ENCODE data around the gene FTCD.
"Not testable (repeated sequence)": the region's sequence is repeated elsewhere in the genome, so short reads cannot be mapped to it uniquely, and the experiment has no call there.

FTCD gene

DNA sequence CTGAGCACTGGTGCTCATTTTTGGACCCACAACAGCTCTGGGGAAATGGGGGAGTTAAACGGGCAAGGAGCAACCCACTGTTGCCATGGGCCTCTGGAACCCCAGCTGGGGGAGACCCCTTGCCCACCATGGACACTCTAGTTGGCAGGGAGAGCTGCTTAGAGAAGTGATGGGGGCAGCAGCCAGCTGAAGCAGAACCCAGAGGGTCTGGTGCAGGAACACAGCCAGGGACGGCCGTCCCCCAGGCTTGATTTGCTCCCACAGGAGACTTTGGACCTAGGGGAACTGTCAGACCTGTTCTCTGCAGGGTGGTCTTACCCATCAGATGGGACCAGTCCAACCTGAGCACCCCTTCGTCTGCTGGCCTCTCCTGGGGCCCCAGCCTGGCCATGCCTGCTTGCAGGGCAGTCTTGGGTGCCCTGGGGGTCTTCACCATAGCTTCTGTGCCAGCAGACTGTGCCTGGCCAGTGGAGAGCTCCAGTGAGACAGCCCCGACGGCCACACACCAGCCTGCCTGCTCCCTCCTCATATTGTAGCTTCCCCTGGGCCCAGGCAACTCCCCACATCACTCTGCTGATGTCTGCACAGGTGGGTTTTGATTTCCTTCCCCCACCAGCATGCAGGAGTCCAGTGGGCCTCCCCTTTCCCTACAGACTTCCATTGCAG, 17.6 kb upstream of the FTCD start:
- no peak for FAIRE-seq
- no peak for DNase-seq (ENCODE audit: extremely low spot score, insufficient read length, low read depth)

DNA sequence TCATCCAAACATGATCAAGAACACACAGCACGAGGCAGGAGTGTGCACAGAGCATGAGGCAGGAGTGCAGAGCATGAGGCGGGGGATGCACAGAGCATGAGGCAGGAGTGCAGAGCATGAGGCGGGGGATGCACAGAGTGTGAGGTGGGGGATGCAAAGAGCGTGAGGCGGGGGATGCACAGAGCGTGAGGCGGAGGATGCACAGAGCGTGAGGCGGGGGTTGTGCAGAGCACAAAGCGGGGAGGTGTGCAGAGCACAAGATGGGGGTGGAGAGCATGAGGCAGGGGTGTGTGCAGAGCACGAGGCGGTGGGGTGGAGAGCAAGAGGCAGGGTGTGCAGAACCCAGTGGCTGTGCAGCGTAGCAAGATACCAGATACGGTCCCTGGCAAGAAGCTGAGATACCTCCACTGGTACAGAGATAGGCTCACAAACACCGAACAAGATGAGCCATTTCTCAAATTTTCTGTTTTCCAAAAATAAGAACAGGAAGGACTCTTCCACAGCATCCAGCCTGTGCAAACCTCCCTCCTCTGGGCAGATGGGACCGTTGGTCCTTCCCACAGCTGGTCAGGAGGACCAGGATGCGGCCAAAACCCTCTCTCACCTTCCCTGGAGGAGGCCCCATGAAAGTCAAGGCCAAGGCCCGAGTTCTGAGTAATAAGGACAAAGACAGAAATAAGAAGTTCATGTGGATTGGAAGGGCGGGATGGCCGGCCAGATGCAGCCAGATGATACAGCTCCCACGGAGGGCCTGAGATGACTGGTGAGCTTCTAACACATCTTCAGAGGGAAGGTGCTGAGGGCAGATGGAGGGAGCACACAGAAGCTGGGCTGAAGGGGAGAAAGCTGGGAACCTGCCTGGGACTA, 16.9 kb upstream of the FTCD start:
- no peak for DNase-seq (ENCODE audit: extremely low spot score, insufficient read length, low read depth)
- no peak for FAIRE-seq

DNA sequence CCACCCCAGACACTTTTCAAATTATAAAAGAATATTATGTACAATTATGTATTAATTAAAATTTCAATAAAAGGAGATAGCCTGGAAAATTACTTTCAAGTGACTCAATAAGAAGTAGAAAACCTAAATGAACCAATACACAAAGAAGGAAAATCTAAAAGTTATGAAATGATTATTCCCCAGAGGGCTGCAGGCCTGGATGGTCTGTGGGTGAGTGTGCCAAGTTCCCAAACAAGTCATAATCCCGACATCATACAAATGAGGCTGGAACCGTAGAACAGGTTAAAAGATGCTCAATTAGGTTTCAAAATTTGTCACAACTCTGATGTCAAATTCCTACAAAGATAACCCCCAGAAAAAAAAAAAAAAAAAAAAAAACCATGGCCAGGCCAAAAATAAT, 16.2 kb upstream of the FTCD start:
- no peak for DNase-seq (ENCODE audit: extremely low spot score, insufficient read length, low read depth)
- FAIRE-seq, result no peak

DNA sequence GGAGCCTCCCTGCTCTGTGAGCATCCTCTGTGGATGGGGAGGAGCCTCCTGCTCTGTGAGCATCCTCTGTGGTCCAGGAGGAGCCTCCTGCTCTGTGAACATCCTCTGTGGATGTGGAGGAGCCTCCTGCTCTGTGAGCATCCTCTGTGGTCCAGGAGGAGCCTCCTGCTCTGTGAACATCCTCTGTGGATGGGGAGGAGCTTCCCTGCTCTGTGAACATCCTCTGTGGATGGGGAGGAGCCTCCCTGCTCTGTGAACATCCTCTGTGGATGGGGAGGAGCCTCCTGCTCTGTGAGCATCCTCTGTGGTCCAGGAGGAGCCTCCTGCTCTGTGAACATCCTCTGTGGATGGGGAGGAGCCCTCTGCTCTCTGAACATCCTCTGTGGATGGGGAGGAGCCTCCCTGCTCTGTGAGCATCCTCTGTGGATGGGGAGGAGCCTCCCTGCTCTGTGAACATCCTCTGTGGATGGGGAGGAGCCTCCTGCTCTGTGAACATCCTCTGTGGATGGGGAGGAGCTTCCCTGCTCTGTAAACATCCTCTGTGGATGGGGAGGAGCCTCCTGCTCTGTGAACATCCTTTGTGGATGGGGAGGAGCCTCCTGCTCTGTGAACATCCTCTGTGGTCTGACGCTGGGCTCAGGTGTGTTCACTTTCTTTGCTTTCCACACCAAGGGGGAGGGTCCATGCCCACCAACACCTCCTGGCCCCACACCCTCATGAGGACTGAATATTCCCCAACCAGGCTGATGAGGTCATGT, 15.2 kb upstream of the FTCD start:
- DNase-seq (ENCODE audit: extremely low spot score, insufficient read length, low read depth); FAIRE-seq: not testable (repeated sequence)

DNA sequence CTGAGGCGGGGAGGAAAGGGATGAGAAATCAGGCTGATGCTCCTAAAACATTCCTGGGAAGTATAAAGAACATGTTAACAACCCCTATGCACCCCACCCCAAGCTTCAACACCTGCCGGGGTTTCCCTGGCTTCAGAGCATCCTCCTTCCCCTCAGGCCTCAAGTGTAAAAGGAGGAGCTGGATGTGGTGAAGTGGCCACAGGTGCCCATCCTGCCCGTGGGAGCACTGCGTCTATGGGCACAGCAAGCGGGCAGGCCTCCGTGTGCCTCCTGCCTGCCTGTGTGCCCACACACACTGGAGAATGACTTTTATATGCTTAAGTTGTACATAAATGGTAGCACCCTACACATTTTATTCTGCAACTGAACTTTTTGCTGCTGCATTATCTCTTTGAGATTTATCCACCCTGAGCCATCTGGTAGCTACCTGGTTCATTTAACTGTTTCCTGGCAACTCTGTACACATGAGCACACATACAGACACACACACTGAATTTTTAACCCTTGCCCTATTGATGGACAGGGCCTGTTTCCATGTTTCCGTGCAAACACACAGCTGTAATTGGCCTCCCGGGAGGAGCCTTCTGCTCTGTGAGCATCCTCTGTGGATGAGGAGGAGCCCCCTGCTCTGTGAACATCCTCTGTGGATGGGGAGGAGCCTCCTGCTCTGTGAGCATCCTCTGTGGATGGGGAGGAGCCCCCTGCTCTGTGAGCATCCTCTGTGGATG, 13.4 kb upstream of the FTCD start:
- no peak for FAIRE-seq
- DNase-seq (ENCODE audit: extremely low spot score, insufficient read length, low read depth), result no peak

- DNase-seq (ENCODE audit: extremely low spot score, insufficient read length, low read depth) (no peak), FAIRE-seq (no peak)
These were observed 12.9 kb upstream of the FTCD start for GRCh38 chr21:46168238-46168637.

DNA sequence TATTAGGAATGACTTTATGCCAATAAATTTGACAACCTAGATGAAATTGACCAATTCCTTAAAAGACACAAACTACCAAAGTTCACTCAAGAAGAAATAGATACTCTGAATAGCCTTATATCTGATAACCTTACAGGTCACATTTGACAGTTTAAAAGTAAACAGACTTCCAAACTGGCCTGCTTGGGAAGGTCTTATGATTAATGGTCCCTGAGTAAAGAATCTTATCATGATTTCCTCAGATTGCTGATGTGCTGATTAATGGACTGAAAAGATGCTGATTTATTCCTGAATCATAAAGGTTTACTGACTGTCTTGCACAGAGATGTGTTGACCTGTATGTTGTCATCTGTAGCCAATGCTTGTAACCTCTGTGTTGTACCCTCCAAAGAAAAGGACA, 9.7 kb upstream of the FTCD start:
- DNase-seq (ENCODE audit: extremely low spot score, insufficient read length, low read depth), result no peak
- FAIRE-seq, result no peak

- no peak for DNase-seq (ENCODE audit: extremely low spot score, insufficient read length, low read depth)
- FAIRE-seq, result no peak
These were observed 8.0 kb upstream of the FTCD start for GRCh38 chr21:46163380-46163779.

GRCh38 chr21:46161633-46162592, 6.5 kb upstream of the FTCD start:
- no peak for DNase-seq (ENCODE audit: extremely low spot score, insufficient read length, low read depth)
- no peak for FAIRE-seq

DNA sequence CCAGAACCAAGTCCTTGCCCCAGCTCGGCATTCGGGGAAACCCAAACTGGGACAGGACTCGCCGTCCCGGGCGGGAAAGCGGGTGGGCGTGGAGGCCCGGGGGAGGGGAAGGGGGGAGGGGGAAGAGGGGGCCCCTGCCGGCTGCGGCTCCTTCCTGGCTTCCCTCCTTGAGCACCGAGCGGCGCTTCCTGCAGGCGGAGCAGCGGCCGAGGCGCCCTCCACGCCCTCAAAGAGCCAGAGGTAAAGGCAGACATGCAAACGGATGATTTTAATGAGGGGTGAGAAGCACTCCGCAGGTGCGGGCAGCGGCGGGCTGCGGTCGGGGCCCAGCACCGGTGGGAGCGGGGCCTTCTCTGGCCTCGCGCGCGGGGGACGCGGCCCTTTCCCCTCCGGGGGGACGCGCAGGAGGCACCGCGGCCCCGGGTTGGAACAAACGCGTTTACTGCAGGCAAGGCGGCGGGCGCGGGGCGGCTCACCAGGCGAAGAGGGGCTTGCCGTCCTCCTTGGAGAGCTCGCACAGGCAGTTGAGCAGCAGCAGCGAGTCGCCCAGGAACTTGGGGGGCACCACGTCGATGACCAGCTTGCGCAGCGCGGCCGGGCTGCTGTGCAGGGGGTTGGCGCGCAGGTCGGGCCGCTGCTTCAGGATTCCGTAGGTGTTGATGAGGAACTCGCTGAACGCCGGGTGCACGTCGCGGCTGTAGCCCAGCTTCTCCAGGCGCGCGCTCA, 5.7 kb upstream of the FTCD start:
- no peak for FAIRE-seq
- DNase-seq (ENCODE audit: extremely low spot score, insufficient read length, low read depth), result no peak

GRCh38 chr21:46160657-46160906, 5.2 kb upstream of the FTCD start:
- FAIRE-seq (no peak), DNase-seq (ENCODE audit: extremely low spot score, insufficient read length, low read depth) (no peak)

DNA sequence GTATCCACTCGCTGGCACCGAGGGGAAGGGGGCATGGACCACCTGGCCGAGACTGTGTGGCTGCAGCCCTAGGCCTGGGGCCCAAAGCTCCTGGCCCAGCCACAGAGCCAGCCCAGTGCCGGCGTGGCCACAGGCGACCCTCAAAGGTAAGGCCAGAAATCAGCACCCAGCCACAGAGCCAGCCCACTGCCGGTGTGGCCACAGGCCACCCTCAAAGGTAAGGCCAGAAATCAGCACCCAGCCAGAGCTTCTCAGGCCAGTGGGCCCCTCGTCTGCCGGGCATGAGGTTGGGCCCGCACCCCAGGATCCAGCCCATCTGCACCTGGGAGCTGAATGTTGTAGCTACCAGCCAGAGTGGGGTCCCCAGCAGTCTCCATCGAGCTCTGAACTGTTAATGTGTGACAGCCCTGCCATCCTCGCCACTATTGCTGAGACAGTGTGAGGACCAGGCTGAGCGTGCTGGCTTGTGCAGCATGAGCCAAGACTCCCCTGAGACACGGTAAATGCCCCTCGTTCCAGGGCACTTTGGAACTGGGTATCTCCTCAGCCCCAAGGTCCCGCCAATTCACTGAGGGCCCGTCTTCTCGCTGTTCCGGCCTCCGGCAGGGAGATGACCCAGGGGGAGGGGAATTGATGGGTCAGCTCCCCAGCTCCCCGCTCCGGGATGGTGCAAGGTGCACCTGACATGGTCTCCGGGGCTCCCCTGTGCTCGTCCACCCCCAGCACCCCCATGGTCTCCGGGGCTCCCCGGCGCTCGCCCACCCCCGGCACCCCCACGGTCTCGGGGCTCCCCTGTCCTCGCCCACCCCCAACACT, 4.7 kb upstream of the FTCD start:
- no peak for DNase-seq (ENCODE audit: extremely low spot score, insufficient read length, low read depth)

DNA sequence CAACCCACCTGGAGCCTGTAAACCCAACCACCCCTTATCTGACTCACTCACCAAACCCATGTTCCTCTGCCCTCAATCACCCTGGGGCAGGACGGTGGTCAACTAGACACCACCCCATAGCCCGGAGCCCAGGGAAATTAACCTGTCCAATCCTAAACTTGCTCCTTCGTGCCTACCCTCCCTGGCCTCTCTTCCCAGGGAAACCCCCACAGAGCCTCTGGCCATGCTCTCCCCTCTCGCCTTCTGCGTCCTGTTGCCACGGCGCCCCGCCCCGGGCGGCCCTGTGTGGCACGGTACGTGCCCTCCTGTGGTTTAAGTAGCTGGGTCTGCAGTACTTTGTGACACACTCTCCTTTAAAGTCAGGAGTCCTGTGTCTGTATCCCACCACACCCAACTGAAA, 4.0 kb upstream of the FTCD start:
- no peak for DNase-seq (ENCODE audit: extremely low spot score, insufficient read length, low read depth)
- FAIRE-seq, result no peak

More for the DNA sequence above, 4.7 kb upstream of the FTCD start:
- no peak for FAIRE-seq

DNA sequence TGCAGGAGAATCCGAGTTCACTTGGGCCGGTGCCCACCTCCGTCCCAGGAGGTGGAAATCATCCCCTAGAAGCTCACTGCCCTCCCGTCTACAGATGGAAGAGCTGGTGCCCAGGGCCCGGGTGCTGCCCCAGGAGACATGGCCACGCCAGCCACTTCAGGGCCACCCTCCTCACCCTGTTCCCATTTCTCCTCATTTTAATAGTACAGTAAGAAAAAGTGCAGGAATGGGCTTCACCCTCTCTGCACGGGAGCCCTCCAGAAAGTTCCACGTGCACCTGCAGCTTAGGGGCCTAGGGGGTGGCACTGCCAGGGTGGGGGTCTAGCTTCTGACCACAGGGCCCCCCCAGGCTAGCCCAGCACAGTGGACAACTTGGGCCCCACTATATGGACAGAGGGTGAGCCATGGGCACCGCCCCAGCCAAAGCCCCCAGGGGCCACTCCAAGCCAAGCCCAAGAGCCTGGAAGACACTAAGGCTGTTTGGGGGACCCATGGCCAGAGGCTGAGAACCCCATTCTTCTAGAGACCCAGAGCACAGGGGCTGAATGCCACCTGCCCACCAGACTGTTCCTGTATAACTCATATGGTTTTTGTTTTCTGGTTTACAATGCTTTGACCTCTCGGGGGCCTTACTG, 3.4 kb upstream of the FTCD start:
- FAIRE-seq, result no peak
- no peak for DNase-seq (ENCODE audit: extremely low spot score, insufficient read length, low read depth)

GRCh38 chr21:46157987-46158451, 2.6 kb upstream of the FTCD start:
- DNase-seq (ENCODE audit: extremely low spot score, insufficient read length, low read depth), result no peak
- no peak for FAIRE-seq

DNA sequence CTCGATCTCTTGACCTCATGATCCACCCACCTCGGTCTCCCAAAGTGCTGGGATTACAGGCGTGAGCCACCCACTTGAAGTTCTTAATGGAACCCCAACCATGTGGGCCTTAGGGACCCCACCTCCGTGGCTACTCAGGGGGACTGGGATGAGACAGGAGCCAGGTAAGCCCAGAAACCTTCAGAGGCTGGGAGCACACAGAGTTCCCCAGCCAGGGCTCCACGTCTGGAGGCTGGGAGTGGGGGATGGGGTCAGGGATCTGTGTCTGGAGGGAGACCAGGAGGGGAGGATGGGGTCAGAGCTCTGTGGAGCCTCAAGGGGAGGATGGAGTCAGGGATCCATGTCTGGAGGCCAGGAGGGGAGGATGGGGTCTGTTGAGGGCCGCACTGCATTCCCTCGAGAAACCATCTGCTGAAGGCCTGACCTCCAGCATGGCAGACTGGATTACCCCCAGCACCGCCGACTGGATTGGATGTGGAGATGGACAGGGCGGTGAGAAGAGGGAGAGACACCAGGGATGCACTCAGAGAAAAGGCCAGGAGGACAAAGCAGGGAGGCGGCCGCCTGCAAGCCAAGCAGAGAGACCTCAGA, 2.1 kb upstream of the FTCD start:
- no peak for FAIRE-seq
- DNase-seq (ENCODE audit: extremely low spot score, insufficient read length, low read depth), result no peak

GRCh38 chr21:46156678-46157077, 1.3 kb upstream of the FTCD start:
- no peak for FAIRE-seq
- DNase-seq (ENCODE audit: extremely low spot score, insufficient read length, low read depth), result no peak

All from GM18507 (cell line).